K562 (cell line): ENCODE measurements around the gene CDK14. TPM values are rescaled to one million over a fixed set of nuclear protein-coding genes. Genes with fewer than 3 reads are reported as not detected.

ENCODE experiments used
- ATAC-seq: fragments of 200-7000 bp; cut with Tn5 transposase; 3 replicates; pipeline ENCODE4 v1.9.1; 2020; ENCODE audit warnings: moderate library complexity
- BruUV-seq: library from RNA; stranded (reverse); fragments of 400-500 nt; replicated peaks from 2 replicates; lab custom pipeline; 2021; lab: Mats Ljungman, UMichigan
- CTCF ChIA-PET: fragments of 300-600 bp; formaldehyde crosslinking; extraction: SDS; loops from one replicate; lab custom pipeline; 2021; ENCODE audit warnings: low intra/inter-chr PET ratio; lab: Yijun Ruan, JAX
- POLR2A ChIA-PET: fragments of 300-600, 350-650 bp; sonication (Branson Sonifier 250); formaldehyde crosslinking; extraction: SDS; loops from one replicate; lab custom pipeline; 2021; ENCODE audit warnings: antibody characterized with exemption, inconsistent platforms; lab: Yijun Ruan, JAX
- DNase-seq, 4 experiments: peaks; one replicate each; pipeline versions ENCODE4 v3.0.0 to v3.0.0-alpha.2; 2011 to 2018; ENCODE audit warnings: low spot score in 3 of 4, mixed read lengths in 3 of 4; ENCODE audit errors: extremely low read depth in 1 of 4
- FAIRE-seq: peaks from 2 replicates; lab custom pipeline; 2011; peaks lifted over from hg19 to GRCh38; lab: Jason Lieb, UNC
- H2AFZ ChIP-seq: 2 replicates; pipeline ENCODE4 v1.6.0; 2011; ENCODE audit warnings: low read depth, low read length, control low read depth, inconsistent platforms
- H3K27ac ChIP-seq: fragments of 200-600 bp; 3 replicates; pipeline ENCODE4 v1.8.0; 2011; ENCODE audit warnings: low read depth, mild to moderate bottlenecking, control low read depth, inconsistent platforms, low read length, moderate library complexity, mixed read lengths; ENCODE audit errors: extremely low read depth
- H3K27me3 ChIP-seq, 2 experiments: fragments of 300-600 bp in 1 of 2; 2 replicates in 1 of 2; 3 replicates in 1 of 2; pipeline versions ENCODE4 v1.6.0 to v1.8.0; 2011; ENCODE audit warnings: inconsistent platforms in 2 of 2, low read length in 2 of 2, mild to moderate bottlenecking in 1 of 2, mixed read lengths in 1 of 2, moderate library complexity in 1 of 2; ENCODE audit not compliant: control insufficient read depth in 2 of 2, insufficient read depth in 2 of 2
- H3K36me3 ChIP-seq: fragments of 300-600 bp; 3 replicates; pipeline ENCODE4 v1.8.0; 2011; ENCODE audit warnings: mild to moderate bottlenecking, low read length, inconsistent platforms; ENCODE audit not compliant: control insufficient read depth, insufficient read depth
- H3K4me1 ChIP-seq, 2 experiments: fragments of 200-600 bp in 1 of 2; replicated peaks in 1 of 2; 2 replicates in 1 of 2; 3 replicates in 1 of 2; pipeline versions ENCODE4 v1.5.1 to v1.8.0; 2011; ENCODE audit warnings: inconsistent platforms in 2 of 2, low read length in 2 of 2, mild to moderate bottlenecking in 1 of 2, mixed read lengths in 1 of 2, moderate library complexity in 1 of 2; ENCODE audit not compliant: control insufficient read depth in 2 of 2, insufficient read depth in 2 of 2
- H3K4me2 ChIP-seq: 2 replicates; pipeline ENCODE4 v1.6.1; 2011; ENCODE audit warnings: low read length, control low read depth, inconsistent platforms, mixed read lengths; ENCODE audit not compliant: insufficient read depth
- H3K4me3 ChIP-seq: fragments of 200-600 bp; sonication (generic), shearing (Covaris generic); 2 replicates; pipeline ENCODE4 v1.5.1; 2016; ENCODE audit warnings: control low read depth, inconsistent platforms
- H3K79me2 ChIP-seq: fragments of 200-600 bp; 3 replicates; pipeline ENCODE4 v1.8.0; 2011; ENCODE audit warnings: low read length, inconsistent platforms; ENCODE audit not compliant: control insufficient read depth, insufficient read depth
- H3K9ac ChIP-seq, 2 experiments: 2 replicates each; pipeline versions ENCODE4 v1.6.0 to v1.6.1; 2011; ENCODE audit warnings: low read depth in 2 of 2, low read length in 2 of 2, control low read depth in 1 of 2, inconsistent platforms in 1 of 2, mild to moderate bottlenecking in 1 of 2, mixed read lengths in 1 of 2; ENCODE audit not compliant: insufficient read depth in 1 of 2
- H3K9me1 ChIP-seq: one replicate; pipeline ENCODE4 v1.6.0; 2011; ENCODE audit warnings: inconsistent platforms, mild to moderate bottlenecking, low read length, moderate library complexity; ENCODE audit not compliant: control insufficient read depth, insufficient read depth
- H3K9me3 ChIP-seq: replicated peaks from 2 replicates; pipeline ENCODE4 v1.5.1; 2011; ENCODE audit warnings: low read depth, low read length, inconsistent platforms; ENCODE audit not compliant: control insufficient read depth, insufficient read depth
- H4K20me1 ChIP-seq: replicated peaks from 2 replicates; pipeline ENCODE4 v1.6.1; 2011; ENCODE audit warnings: low read length, inconsistent platforms, mixed read lengths; ENCODE audit not compliant: control insufficient read depth, insufficient read depth
- BRD4 ChIP-seq: fragments of 200-600 bp; sonication (generic); IDR thresholded peaks from 2 replicates; pipeline ENCODE4 v1.6.1; 2017; ENCODE audit warnings: inconsistent platforms
- DDX20 ChIP-seq: fragments of 450-650 bp; IDR thresholded peaks from 2 replicates; pipeline ENCODE4 v1.6.1; 2016; ENCODE audit warnings: missing genetic modification characterization, low read depth, mild to moderate bottlenecking, missing compliant biosample characterization, moderate library complexity
- ELF4 ChIP-seq: fragments of 450-650 bp; formaldehyde crosslinking; IDR thresholded peaks from 2 replicates; pipeline ENCODE4 v1.4.0; 2022; ENCODE audit warnings: missing genetic modification characterization
- GABPB1 ChIP-seq: sonication (generic); formaldehyde crosslinking; IDR thresholded peaks from 2 replicates; pipeline ENCODE4 v1.8.0; 2022; ENCODE audit warnings: mild to moderate bottlenecking, missing genetic modification reagents
- HEY1 ChIP-seq: fragments of 250-450 bp; sonication (Bioruptor Pico); IDR thresholded peaks from 2 replicates; pipeline ENCODE4 v1.5.0; 2020; ENCODE audit warnings: mild to moderate bottlenecking, moderate library complexity, borderline replicate concordance
- ILF3 ChIP-seq: fragments of 450-650 bp; IDR thresholded peaks from 2 replicates; pipeline ENCODE4 v1.6.1; 2018; ENCODE audit warnings: antibody characterized with exemption, mild to moderate bottlenecking, moderate library complexity, borderline replicate concordance
- NFIX ChIP-seq: fragments of 250-450 bp; sonication (Bioruptor Pico); IDR thresholded peaks from 2 replicates; pipeline ENCODE4 v1.4.0; 2020; ENCODE audit warnings: low read depth, mild to moderate bottlenecking, moderate library complexity
- RFX1 ChIP-seq: fragments of 450-650 bp; IDR thresholded peaks from 2 replicates; pipeline ENCODE4 v1.6.1; 2016; ENCODE audit warnings: mild to moderate bottlenecking, moderate library complexity
- ZNF133 ChIP-seq: fragments of 250-450 bp; sonication (Bioruptor Pico); IDR thresholded peaks from 2 replicates; pipeline ENCODE4 v1.4.0; 2020; ENCODE audit warnings: mild to moderate bottlenecking
- WGBS: fragments of 100-300 bp; shearing (Covaris generic); methylation state at CpG from one replicate; pipeline ENCODE4 v1.1.6; 2016; ENCODE audit warnings: low coverage, mixed read lengths; ENCODE audit not compliant: insufficient coverage; ENCODE audit errors: missing lambda C conversion rate; 5-methylcytosine and 5-hydroxymethylcytosine counted together
- in situ Hi-C: fragments of 300-500 bp; cut with MboI; formaldehyde crosslinking; loops from 4 replicates; pipeline ENCODE4 v1.15.0; 2018; ENCODE audit warnings: inconsistent platforms, mixed read lengths
- intact Hi-C: fragments of 100-400 bp; cut with micrococcal nuclease; formaldehyde crosslinking; loops from 2 replicates; pipeline ENCODE4 v1.14.2; 2022
- polyA plus RNA-seq, 8 experiments: library from polyadenylated mRNA; depleted of rRNA in 4 of 8; stranded (reverse) in 5 of 8; unstranded in 3 of 8; fragments of >200 nt; fragmentation: Nextera tagmentation in 2 of 8; fragmentation: Illumina TruSeq in 1 of 8; extraction: Ambion mirVana in 2 of 8; extraction: Trizol in 1 of 8; gene quantifications; 2 replicates each; pipeline versions ENCODE4 v1.2.1 to v1.2.3, GENCODE V29; 2011 to 2014; ENCODE audit warnings: inconsistent platforms in 1 of 8, missing spikeins in 1 of 8
- total RNA-seq, 7 experiments: library from RNA; depleted of rRNA in 6 of 7; stranded (reverse); fragments of >200 nt in 6 of 7; fragmentation: Illumina TruSeq in 2 of 7; extraction: Trizol in 2 of 7; gene quantifications; 2 replicates each; pipeline versions ENCODE4 v1.2.1 to v1.2.3, GENCODE V29; 2011 to 2021; ENCODE audit warnings: low replicate concordance in 1 of 7
- TF ChIP-seq, protein P1 (sequence below): fragments of 450-650 bp; IDR thresholded peaks from 2 replicates; pipeline ENCODE4 v1.6.1; 2018; ENCODE audit warnings: mild to moderate bottlenecking, low read depth; ENCODE audit not compliant: partially characterized antibody
- TF ChIP-seq, protein P2 (sequence below), 2 experiments: fragments of 250-450 bp in 1 of 2; fragments of 450-650 bp in 1 of 2; sonication (Bioruptor Pico) in 1 of 2; IDR thresholded peaks; 2 replicates each; pipeline versions ENCODE4 v1.6.1 to v1.8.0; 2016 to 2021; ENCODE audit warnings: mild to moderate bottlenecking in 2 of 2, moderate library complexity in 2 of 2, missing compliant biosample characterization in 1 of 2, missing genetic modification characterization in 1 of 2

The CDK14 gene
- total and polyA plus RNA-seq, 9 of the 15 experiments (the other 6 are each of a cell fraction or from before 2014, with no cell fraction given) = 0.03 to 0.91 (median 0.16) TPM

DNA sequence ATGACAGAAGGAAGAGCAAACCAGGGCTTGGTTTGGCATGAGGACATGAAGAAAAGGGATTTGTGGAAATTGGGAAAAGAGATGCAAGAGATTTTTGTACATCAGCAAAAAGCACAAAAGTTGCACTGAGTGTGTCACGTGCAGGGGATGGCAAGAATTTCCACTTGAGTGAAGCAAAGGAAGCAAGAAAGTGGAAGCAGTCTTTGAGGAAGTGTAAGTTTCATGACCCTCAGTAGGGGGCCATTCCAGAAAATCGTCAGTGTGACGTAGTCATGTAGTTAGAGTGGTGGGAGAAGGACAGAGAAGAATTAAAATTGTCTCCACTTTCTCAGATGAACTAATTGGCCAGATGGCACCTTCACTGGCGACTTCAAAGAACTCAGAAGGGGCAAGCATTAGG is 544.9 kb downstream of the CDK14 start (continued):
- TF ChIP-seq, protein P1, sequence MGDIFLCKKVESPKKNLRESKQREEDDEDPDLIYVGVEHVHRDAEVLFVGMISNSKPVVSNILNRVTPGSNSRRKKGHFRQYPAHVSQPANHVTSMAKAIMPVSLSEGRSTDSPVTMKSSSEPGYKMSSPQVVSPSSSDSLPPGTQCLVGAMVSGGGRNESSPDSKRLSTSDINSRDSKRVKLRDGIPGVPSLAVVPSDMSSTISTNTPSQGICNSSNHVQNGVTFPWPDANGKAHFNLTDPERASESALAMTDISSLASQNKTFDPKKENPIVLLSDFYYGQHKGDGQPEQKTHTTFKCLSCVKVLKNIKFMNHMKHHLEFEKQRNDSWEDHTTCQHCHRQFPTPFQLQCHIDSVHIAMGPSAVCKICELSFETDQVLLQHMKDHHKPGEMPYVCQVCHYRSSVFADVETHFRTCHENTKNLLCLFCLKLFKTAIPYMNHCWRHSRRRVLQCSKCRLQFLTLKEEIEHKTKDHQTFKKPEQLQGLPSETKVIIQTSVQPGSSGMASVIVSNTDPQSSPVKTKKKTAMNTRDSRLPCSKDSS = no peak
- TF ChIP-seq, protein P2, sequence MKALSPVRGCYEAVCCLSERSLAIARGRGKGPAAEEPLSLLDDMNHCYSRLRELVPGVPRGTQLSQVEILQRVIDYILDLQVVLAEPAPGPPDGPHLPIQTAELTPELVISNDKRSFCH (CRISPR knock-in tag; IDR thresholded peaks at IDR 0.05) = no peak
- TF ChIP-seq, protein P2 (tag; IDR thresholded peaks at IDR 0.05) = no peak

DNA sequence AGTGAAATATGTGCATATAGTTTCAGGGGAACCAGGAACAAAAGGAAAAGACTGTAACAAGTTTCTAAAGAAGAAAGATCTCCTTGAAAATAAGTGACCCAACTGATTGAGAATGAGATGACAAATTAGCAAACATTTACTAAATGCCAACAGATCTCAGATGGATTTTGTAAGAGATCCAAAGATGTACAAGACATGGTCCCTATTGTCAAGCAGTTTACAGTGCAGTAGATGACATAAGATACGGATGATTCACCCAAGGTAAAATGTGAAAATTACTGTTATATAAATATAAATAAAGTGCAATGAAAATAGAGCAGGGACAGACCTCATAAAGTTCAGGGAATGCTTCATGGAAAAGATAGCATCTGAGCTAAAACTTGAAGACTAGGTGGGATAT is 546.6 kb downstream of the CDK14 start:
- TF ChIP-seq HEY1 (CRISPR knock-in tag) (no peak), BRD4 (no peak), NFIX (CRISPR knock-in tag) (no peak), ELF4 (no peak), DDX20 (no peak), RFX1 (no peak), GABPB1 (CRISPR knock-in tag) (no peak), ILF3 (no peak), ZNF133 (CRISPR knock-in tag) (no peak)
- 0% methylated on average over 1 of the region's 1 CpG for WGBS

More for the DNA sequence above, 546.6 kb downstream of the CDK14 start:
- no peak for FAIRE-seq
- H3K9ac ChIP-seq = no peak overlapping the region
- H3K27ac ChIP-seq = no peak overlapping the region
- H3K4me1 ChIP-seq = no peaks in the 10 kb centered on the region
- POLR2A ChIA-PET = interaction anchor here (0.8 to 1.4 kb wide), 2 partner anchors 17 to 20 kb away, joined by 3 read pairs; no protein-coding TSS in a partner anchor
- CTCF ChIA-PET = no interaction called here
- no peaks in the 10 kb centered on the region for H3K36me3 ChIP-seq
- H3K4me2 ChIP-seq = no peak overlapping the region
- BruUV-seq = no TSS peak
- H3K79me2 ChIP-seq = no peaks in the 10 kb centered on the region
- H2AFZ ChIP-seq = no peak overlapping the region
- no peaks in the 10 kb centered on the region for H3K9me3 ChIP-seq
- in situ Hi-C loops (no loop called here), intact Hi-C loops (no loop called here)
- ATAC-seq = no peak
- DNase-seq = no peak
- H3K27me3 ChIP-seq = peaks cover 0 to 2% of the 10 kb centered on the region in 2 experiments; a peak in 1 of 5 replicates
- no peak overlapping the region for H3K4me3 ChIP-seq
- no peaks in the 10 kb centered on the region for H3K9me1 ChIP-seq
- no peaks in the 10 kb centered on the region for H4K20me1 ChIP-seq
